NB4 (cell line): ENCODE results near the gene PLEKHA6.

Experiments
- CTCF ChIP-seq: IDR thresholded peaks from one replicate; pipeline ENCODE4 v1.5.1; 2012; ENCODE audit warnings: low read depth, low read length
- MAX ChIP-seq: IDR thresholded peaks from 2 replicates; pipeline ENCODE4 v1.6.1; 2011; ENCODE audit warnings: low read depth, low read length
- MYC ChIP-seq: IDR thresholded peaks from 2 replicates; pipeline ENCODE4 v1.6.1; 2011; ENCODE audit warnings: low read depth, low read length
- POLR2A ChIP-seq: IDR thresholded peaks from 2 replicates; pipeline ENCODE4 v1.6.1; 2011; ENCODE audit warnings: mild to moderate bottlenecking; ENCODE audit not compliant: insufficient read length; ENCODE audit errors: extremely low read depth

GRCh38 chr1:204258213-204259115 is 101.3 kb downstream of the PLEKHA6 start:
- TF ChIP-seq CTCF (peak; percentile 87), MAX (no peak), MYC (no peak; the same call in 1 of the 2 replicates), POLR2A (no peak)
